Osteocyte (in vitro differentiated cells): Measurements from ENCODE around the gene UBA6. TPM values are rescaled to one million over a fixed set of nuclear protein-coding genes. Genes with fewer than 3 reads are reported as not detected.

Source experiments
- DNase-seq: peaks from one replicate; pipeline ENCODE4 v3.0.0; 2021; ENCODE audit warnings: mixed read lengths; ENCODE audit not compliant: unreplicated experiment; ENCODE audit errors: extremely low spot score
- H3K27ac Mint-ChIP-seq: one replicate; pipeline ENCODE4 v1.8.0; 2021; ENCODE audit warnings: mild to moderate bottlenecking, mixed read lengths; ENCODE audit not compliant: unreplicated experiment
- H3K27me3 Mint-ChIP-seq: one replicate; pipeline ENCODE4 v1.8.0; 2021; ENCODE audit warnings: mixed read lengths; ENCODE audit not compliant: unreplicated experiment
- H3K36me3 Mint-ChIP-seq: one replicate; pipeline ENCODE4 v1.8.0; 2021; ENCODE audit warnings: mixed read lengths; ENCODE audit not compliant: unreplicated experiment
- H3K4me1 Mint-ChIP-seq: one replicate; pipeline ENCODE4 v1.8.0; 2021; ENCODE audit warnings: mixed read lengths; ENCODE audit not compliant: unreplicated experiment
- H3K4me3 Mint-ChIP-seq: one replicate; pipeline ENCODE4 v1.8.0; 2021; ENCODE audit warnings: mild to moderate bottlenecking, moderate library complexity, mixed read lengths; ENCODE audit not compliant: unreplicated experiment
- H3K9me3 Mint-ChIP-seq: one replicate; pipeline ENCODE4 v1.8.0; 2021; ENCODE audit warnings: mixed read lengths; ENCODE audit not compliant: unreplicated experiment
- CTCF ChIP-seq: fragments of 200-600 bp; sonication (generic); IDR thresholded peaks from 2 replicates; pipeline ENCODE4 v1.5.0; 2021; ENCODE audit warnings: antibody characterized with exemption, mild to moderate bottlenecking, moderate library complexity
- total RNA-seq: library from RNA; stranded (reverse); gene quantifications from 2 replicates; pipeline ENCODE4 v1.2.1, GENCODE V29; 2021

The UBA6 gene
- total RNA-seq, 1 donor from 2014 or later = 59.6 TPM

- Mint-ChIP-seq H3K27me3 (no peaks in the 10 kb centered on the region), H3K36me3 (peaks cover 44% of the 10 kb centered on the region), H3K4me3 (no peak overlapping the region)
Observed at GRCh38 chr4:67624939-67625338, 76.0 kb downstream of the UBA6 start.

GRCh38 chr4:67616478-67616877 lies 84.5 kb downstream of the UBA6 start:
- Mint-ChIP-seq H3K27me3 (no peaks in the 10 kb centered on the region), H3K36me3 (peaks cover 55% of the 10 kb centered on the region), H3K4me3 (no peak overlapping the region), H3K4me1 (no peaks in the 10 kb centered on the region), H3K9me3 (peaks cover 25% of the 10 kb centered on the region), H3K27ac (no peak overlapping the region)
- DNase-seq = no peak
- no peak for TF ChIP-seq CTCF

More at GRCh38 chr4:67624939-67625338, 76.0 kb downstream of the UBA6 start:
- no peak for TF ChIP-seq CTCF
- no peak for DNase-seq
- Mint-ChIP-seq H3K27ac (no peak overlapping the region), H3K4me1 (no peaks in the 10 kb centered on the region), H3K9me3 (no peaks in the 10 kb centered on the region)

GRCh38 chr4:67615119-67615518 lies 85.8 kb downstream of the UBA6 start:
- no peak for DNase-seq
- peaks cover 32% of the 10 kb centered on the region for H3K9me3 Mint-ChIP-seq
- H3K4me1 Mint-ChIP-seq = no peaks in the 10 kb centered on the region
- peaks cover 54% of the 10 kb centered on the region for H3K36me3 Mint-ChIP-seq
- no peak overlapping the region for H3K4me3 Mint-ChIP-seq
- TF ChIP-seq CTCF = no peak
- no peaks in the 10 kb centered on the region for H3K27me3 Mint-ChIP-seq
- H3K27ac Mint-ChIP-seq = no peak overlapping the region

- no peak for TF ChIP-seq CTCF
- Mint-ChIP-seq H3K9me3 (peaks cover 41% of the 10 kb centered on the region), H3K4me3 (no peak overlapping the region), H3K4me1 (no peaks in the 10 kb centered on the region), H3K36me3 (peaks cover 52% of the 10 kb centered on the region), H3K27me3 (no peaks in the 10 kb centered on the region), H3K27ac (no peak overlapping the region)
- DNase-seq = no peak
Observed at GRCh38 chr4:67614186-67614585, 86.8 kb downstream of the UBA6 start.

GRCh38 chr4:67608027-67608426 lies 92.9 kb downstream of the UBA6 start:
- DNase-seq = no peak
- no peak for TF ChIP-seq CTCF
- peaks cover 11% of the 10 kb centered on the region for H3K36me3 Mint-ChIP-seq
- H3K9me3 Mint-ChIP-seq = peaks cover 20% of the 10 kb centered on the region
- no peak overlapping the region for H3K27ac Mint-ChIP-seq
- no peaks in the 10 kb centered on the region for H3K4me1 Mint-ChIP-seq
- no peaks in the 10 kb centered on the region for H3K27me3 Mint-ChIP-seq
- H3K4me3 Mint-ChIP-seq = no peak overlapping the region
